Measurements from ENCODE around the gene BHLHE23. TPM values are rescaled to one million over a fixed set of nuclear protein-coding genes. Genes with fewer than 3 reads are reported as not detected.

Gene BHLHE23
- total and polyA plus RNA-seq, 3 experiments from 2014 or later, result not detected

DNA sequence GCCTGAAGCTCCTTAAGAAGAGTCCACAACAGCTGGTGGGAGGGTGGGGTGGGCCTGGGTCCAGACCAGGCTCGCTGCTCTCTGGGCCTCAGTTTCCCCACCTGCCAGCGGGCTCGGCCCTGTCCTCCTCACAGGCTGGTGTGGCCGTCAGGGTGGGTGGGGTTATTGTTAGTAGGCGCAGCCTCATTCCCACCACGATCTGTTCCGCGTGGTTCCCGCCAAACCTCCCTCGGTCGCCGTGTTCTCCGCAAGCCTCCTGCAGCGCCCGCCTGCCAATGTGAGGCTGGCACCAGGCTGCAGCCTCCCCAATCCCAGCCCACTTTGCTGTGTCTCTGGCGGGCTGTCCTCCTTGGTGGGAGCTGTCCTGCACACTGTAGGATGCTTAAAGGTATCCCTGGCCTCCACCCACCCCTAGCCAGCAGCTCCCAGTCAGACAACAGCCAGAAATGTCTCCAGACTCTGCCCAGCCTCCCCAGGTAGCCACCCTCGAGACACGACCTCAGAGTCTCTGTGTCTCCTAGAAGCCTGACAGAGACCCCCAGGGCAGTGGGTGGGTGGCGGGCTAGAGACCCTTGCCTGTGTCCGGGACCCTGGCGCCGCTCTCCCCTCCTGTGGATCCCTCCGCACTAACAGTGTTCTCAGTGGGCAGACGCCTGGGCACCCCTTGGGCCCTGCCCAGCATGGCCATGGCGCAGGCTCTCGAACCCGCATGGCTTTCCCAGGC, 39.0 kb downstream of the BHLHE23 start:
- ChIA-PET CTCF (interaction anchor here (1.4 kb wide), 1 partner anchor 41 kb away, joined by 4 read pairs; no protein-coding TSS in a partner anchor), POLR2A (no interaction called here)

GRCh38 chr20:62967149-62967501, 39.6 kb downstream of the BHLHE23 start:
- ChIA-PET POLR2A (no interaction called here), CTCF (no interaction called here)
- Histone ChIP-seq H3K27ac (ENCODE audit: low read depth, low read length) (no peak overlapping the region), H3K27me3 (ENCODE audit: insufficient read depth, low read length, poor library complexity, severe bottlenecking) (no peaks in the 10 kb centered on the region), H3K4me1 (ENCODE audit: insufficient read depth, low read length) (no peaks in the 10 kb centered on the region), H3K36me3 (ENCODE audit: insufficient read depth, low read length) (no peaks in the 10 kb centered on the region), H3K9me3 (ENCODE audit: low read length) (no peaks in the 10 kb centered on the region), H3K4me3 (ENCODE audit: low read length) (no peak overlapping the region)
- Mint-ChIP-seq H3K4me1 (peaks cover 9 to 10% (median 9%) of the 10 kb centered on the region in 3 donors), H3K4me3 (no peak overlapping the region), H3K27me3 (peaks cover 8 to 11% of the 10 kb centered on the region in 2 donors), H3K27ac (no peak overlapping the region), H3K36me3 (peaks cover 0 to 4% (median 0%) of the 10 kb centered on the region in 3 donors), H3K9me3 (no peaks in the 10 kb centered on the region)
- DNase-seq, result no peak

More for the DNA sequence above, 39.0 kb downstream of the BHLHE23 start:
- no peak overlapping the region for H3K4me3 ChIP-seq (ENCODE audit: low read length)
- DNase-seq, result no peak
- Mint-ChIP-seq H3K9me3 (no peaks in the 10 kb centered on the region), H3K4me1 (peaks cover 12 to 16% (median 14%) of the 10 kb centered on the region in 3 donors), H3K4me3 (no peak overlapping the region), H3K27me3 (peaks cover 11 to 15% of the 10 kb centered on the region in 2 donors), H3K27ac (no peak overlapping the region), H3K36me3 (peaks cover 0 to 2% (median 0%) of the 10 kb centered on the region in 3 donors)
- H3K36me3 ChIP-seq (ENCODE audit: insufficient read depth, low read length), result no peaks in the 10 kb centered on the region
- H3K9me3 ChIP-seq (ENCODE audit: low read length), result no peaks in the 10 kb centered on the region
- H3K27me3 ChIP-seq (ENCODE audit: insufficient read depth, low read length, poor library complexity, severe bottlenecking), result no peaks in the 10 kb centered on the region
- H3K4me1 ChIP-seq (ENCODE audit: insufficient read depth, low read length), result peaks cover 4% of the 10 kb centered on the region
- H3K27ac ChIP-seq (ENCODE audit: low read depth, low read length), result no peak overlapping the region

DNA sequence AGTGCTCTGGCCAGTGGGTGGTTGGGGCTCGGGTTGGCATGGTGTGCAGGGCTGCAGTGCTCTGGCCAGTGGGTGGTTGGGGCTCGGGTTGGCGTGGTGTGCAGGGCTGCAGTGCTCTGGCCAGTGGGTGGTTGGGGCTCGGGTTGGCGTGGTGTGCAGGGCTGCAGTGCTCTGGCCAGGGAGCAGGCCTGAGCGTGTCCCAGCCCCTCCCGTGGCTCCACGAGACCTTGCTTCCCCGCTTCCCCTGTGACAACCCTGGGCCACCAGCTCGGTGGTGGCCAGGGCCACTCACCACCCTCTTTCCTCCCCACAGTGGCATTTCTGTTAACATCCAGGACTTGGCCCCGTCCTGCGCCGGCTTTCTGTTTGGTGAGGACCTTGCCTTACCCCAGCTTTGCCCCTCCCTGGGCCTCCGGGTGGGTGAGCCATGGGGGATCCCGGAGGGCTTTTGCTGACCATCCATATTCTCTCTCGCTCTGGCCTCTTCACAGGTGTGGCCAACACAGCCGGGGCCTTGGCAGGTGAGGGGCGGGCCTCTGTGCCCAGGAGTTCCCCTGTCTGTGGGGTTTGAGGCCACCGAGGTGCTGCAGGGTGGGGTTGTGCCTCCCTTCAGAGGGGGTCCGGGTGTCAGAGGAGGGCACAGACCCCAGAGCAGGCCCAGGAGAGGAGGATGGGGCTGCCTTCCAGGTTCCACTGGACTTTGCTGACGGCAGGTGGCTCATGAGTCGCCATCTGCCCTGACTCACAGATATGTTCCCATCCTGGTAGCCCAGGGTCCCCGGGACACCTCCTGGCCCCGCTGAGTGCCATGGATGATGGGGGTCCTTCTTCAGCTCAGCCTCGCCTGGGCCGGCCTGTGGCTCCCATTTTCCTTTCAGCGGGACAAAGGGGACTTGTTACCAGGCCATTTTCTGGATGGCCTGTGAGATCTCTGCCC, 40.3 kb downstream of the BHLHE23 start:
- no peaks in the 10 kb centered on the region for H3K27me3 ChIP-seq (ENCODE audit: insufficient read depth, low read length, poor library complexity, severe bottlenecking)
- Mint-ChIP-seq H3K4me3 (no peak overlapping the region), H3K9me3 (no peaks in the 10 kb centered on the region), H3K36me3 (peaks cover 0 to 4% (median 0%) of the 10 kb centered on the region in 3 donors), H3K27me3 (peaks cover 1 to 4% of the 10 kb centered on the region in 2 donors), H3K27ac (peak overlapping the region in 1 of 8 donors; percentile 43), H3K4me1 (peaks cover 2 to 3% (median 3%) of the 10 kb centered on the region in 3 donors)
- no peak for DNase-seq
- H3K36me3 ChIP-seq (ENCODE audit: insufficient read depth, low read length), result no peaks in the 10 kb centered on the region
- H3K4me1 ChIP-seq (ENCODE audit: insufficient read depth, low read length), result no peaks in the 10 kb centered on the region
- no peak overlapping the region for H3K27ac ChIP-seq (ENCODE audit: low read depth, low read length)
- CTCF ChIA-PET, result no interaction called here
- POLR2A ChIA-PET, result no interaction called here
- no peak overlapping the region for H3K4me3 ChIP-seq (ENCODE audit: low read length)
- H3K9me3 ChIP-seq (ENCODE audit: low read length), result no peaks in the 10 kb centered on the region

GRCh38 chr20:62965363-62965771, 41.4 kb downstream of the BHLHE23 start:
- no peaks in the 10 kb centered on the region for H3K27me3 Mint-ChIP-seq
- Histone ChIP-seq H3K9me3 (ENCODE audit: low read length) (no peaks in the 10 kb centered on the region), H3K36me3 (ENCODE audit: insufficient read depth, low read length) (no peaks in the 10 kb centered on the region), H3K4me3 (ENCODE audit: low read length) (no peak overlapping the region), H3K4me1 (ENCODE audit: insufficient read depth, low read length) (no peaks in the 10 kb centered on the region), H3K27ac (ENCODE audit: low read depth, low read length) (no peak overlapping the region), H3K27me3 (ENCODE audit: insufficient read depth, low read length, poor library complexity, severe bottlenecking) (no peaks in the 10 kb centered on the region)
- peaks cover 0 to 4% (median 0%) of the 10 kb centered on the region in 3 donors for H3K36me3 Mint-ChIP-seq
- no peak overlapping the region for H3K27ac Mint-ChIP-seq
- DNase-seq, result no peak
- POLR2A ChIA-PET, result no interaction called here
- H3K4me1 Mint-ChIP-seq, result no peaks in the 10 kb centered on the region
- no peaks in the 10 kb centered on the region for H3K9me3 Mint-ChIP-seq
- no peak overlapping the region for H3K4me3 Mint-ChIP-seq
- CTCF ChIA-PET, result no interaction called here

DNA sequence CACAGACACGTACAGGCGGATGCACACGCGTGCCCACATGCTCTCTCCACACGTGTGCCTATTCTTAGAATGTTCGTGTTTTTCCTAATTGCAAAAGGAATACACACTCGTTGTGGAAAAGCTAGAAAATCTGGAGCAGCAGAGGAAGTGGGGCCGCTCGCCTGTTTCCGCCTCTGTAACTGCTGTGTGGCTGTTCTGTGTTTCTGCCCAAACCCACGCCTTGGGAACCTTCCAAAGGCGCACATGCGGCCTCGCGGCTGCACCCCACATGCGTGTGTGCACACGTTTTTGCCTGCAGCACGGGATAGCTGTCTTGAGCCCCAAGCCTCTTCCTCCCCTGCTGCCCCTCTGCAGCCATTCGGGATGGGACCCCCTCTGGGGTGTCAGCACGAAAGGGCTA, 42.1 kb downstream of the BHLHE23 start:
- H3K27ac ChIP-seq (ENCODE audit: low read depth, low read length), result no peak overlapping the region
- H3K4me3 ChIP-seq (ENCODE audit: low read length), result no peak overlapping the region
- no peaks in the 10 kb centered on the region for H3K9me3 ChIP-seq (ENCODE audit: low read length)
- Mint-ChIP-seq H3K9me3 (no peaks in the 10 kb centered on the region), H3K4me3 (no peak overlapping the region), H3K27ac (peak overlapping the region in 1 of 8 donors; percentile 47), H3K27me3 (no peaks in the 10 kb centered on the region), H3K4me1 (peaks cover 0 to 4% (median 3%) of the 10 kb centered on the region in 3 donors), H3K36me3 (peaks cover 0 to 4% (median 0%) of the 10 kb centered on the region in 3 donors)
- no peaks in the 10 kb centered on the region for H3K36me3 ChIP-seq (ENCODE audit: insufficient read depth, low read length)
- DNase-seq, result no peak
- H3K27me3 ChIP-seq (ENCODE audit: insufficient read depth, low read length, poor library complexity, severe bottlenecking), result no peaks in the 10 kb centered on the region
- ChIA-PET POLR2A (no interaction called here), CTCF (interaction anchor here (2.1 kb wide), 1 partner anchor 8 kb away, joined by 7 read pairs; no protein-coding TSS in a partner anchor)
- no peaks in the 10 kb centered on the region for H3K4me1 ChIP-seq (ENCODE audit: insufficient read depth, low read length)

DNA sequence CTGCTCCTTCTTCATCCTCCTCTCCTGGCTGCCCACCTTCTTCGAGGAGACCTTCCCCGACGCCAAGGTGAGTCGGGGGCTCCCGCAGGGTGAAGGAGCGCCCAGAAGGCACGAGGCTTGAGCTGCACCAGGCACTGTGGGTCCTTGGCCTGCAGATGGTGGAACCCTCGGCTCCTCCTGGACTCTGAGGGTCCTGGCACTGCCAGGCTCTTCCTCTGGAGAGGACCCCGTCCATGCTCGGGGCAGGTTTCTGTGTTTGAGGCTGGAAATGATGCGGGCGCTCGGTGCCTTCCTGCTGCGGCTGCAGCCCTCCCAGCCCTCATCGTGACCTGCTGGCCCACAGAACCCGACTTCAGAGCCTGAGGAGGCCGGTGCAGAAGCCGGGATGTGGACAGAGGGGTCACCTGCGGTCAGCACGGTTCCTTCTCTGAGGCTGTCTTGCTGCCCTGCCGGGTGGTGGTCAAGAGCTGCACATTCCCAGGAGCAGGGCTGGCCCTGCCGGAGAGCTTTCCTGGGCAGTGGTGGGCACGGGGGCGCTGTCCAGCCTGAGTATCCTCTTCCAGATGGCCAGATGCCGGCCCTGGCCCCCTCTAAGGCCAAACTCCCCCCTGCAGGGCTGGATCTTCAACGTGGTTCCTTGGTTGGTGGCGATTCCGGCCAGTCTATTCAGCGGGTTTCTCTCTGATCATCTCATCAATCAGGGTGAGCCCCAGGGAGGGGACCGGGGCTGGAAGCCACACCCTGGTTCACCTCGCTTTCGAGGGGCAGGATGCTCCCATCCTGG, 43.0 kb downstream of the BHLHE23 start:
- Mint-ChIP-seq H3K9me3 (no peaks in the 10 kb centered on the region), H3K27me3 (no peaks in the 10 kb centered on the region), H3K4me1 (peaks cover 0 to 6% (median 4%) of the 10 kb centered on the region in 3 donors), H3K36me3 (peaks cover 0 to 4% (median 0%) of the 10 kb centered on the region in 3 donors), H3K27ac (no peak overlapping the region), H3K4me3 (no peak overlapping the region)
- H3K36me3 ChIP-seq (ENCODE audit: insufficient read depth, low read length), result no peaks in the 10 kb centered on the region
- H3K27ac ChIP-seq (ENCODE audit: low read depth, low read length), result no peak overlapping the region
- H3K4me1 ChIP-seq (ENCODE audit: insufficient read depth, low read length), result no peaks in the 10 kb centered on the region
- ChIA-PET POLR2A (no interaction called here), CTCF (interaction anchor here (2.1 kb wide), 1 partner anchor 9 kb away, joined by 7 read pairs; no protein-coding TSS in a partner anchor)
- no peak overlapping the region for H3K4me3 ChIP-seq (ENCODE audit: low read length)
- H3K27me3 ChIP-seq (ENCODE audit: insufficient read depth, low read length, poor library complexity, severe bottlenecking), result no peaks in the 10 kb centered on the region
- no peaks in the 10 kb centered on the region for H3K9me3 ChIP-seq (ENCODE audit: low read length)
- no peak for DNase-seq

DNA sequence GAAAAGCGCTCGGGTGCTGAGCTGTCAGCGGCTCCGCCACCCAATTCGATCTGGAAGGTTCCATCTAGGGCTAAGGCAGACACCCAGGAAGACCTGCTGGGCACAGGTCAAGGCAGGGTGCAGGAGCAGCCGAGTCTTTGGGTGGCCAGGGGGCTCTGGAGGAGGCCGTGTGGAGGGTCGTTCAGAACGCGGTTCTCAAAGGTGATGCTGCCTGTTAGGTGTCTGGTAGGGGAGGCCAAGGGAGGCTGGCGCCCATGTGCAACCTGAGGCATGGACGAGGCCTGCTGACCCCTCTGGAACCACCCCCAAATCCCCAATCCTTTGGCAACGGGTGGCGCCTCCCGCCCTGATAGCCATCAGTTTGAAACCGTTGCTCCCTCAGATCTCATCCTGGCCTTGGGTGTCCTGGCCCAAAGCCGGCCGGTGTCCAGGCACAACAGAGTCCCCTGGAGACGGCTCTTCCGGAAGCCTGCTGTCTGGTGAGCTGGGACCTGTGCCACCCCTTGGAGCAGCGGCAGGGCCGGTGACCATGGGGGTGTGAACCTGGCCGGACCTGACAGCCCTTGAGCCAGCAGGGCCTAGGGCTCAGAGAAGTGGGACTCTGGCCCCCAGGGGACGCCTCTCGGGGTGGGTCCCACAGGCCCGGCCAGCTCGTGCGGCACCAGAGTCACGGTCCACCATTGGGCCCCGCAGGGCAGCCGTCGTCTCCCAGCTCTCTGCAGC, 43.7 kb downstream of the BHLHE23 start:
- Mint-ChIP-seq H3K36me3 (peaks cover 0 to 4% (median 0%) of the 10 kb centered on the region in 3 donors), H3K27me3 (no peaks in the 10 kb centered on the region), H3K27ac (no peak overlapping the region), H3K9me3 (no peaks in the 10 kb centered on the region), H3K4me3 (no peak overlapping the region), H3K4me1 (peaks cover 0 to 6% (median 4%) of the 10 kb centered on the region in 3 donors)
- DNase-seq, result no peak
- Histone ChIP-seq H3K36me3 (ENCODE audit: insufficient read depth, low read length) (no peaks in the 10 kb centered on the region), H3K4me1 (ENCODE audit: insufficient read depth, low read length) (no peaks in the 10 kb centered on the region), H3K27me3 (ENCODE audit: insufficient read depth, low read length, poor library complexity, severe bottlenecking) (no peaks in the 10 kb centered on the region), H3K27ac (ENCODE audit: low read depth, low read length) (no peak overlapping the region), H3K9me3 (ENCODE audit: low read length) (no peaks in the 10 kb centered on the region), H3K4me3 (ENCODE audit: low read length) (no peak overlapping the region)
- ChIA-PET CTCF (interaction anchor here (2.1 kb wide), 1 partner anchor 10 kb away, joined by 7 read pairs; no protein-coding TSS in a partner anchor), POLR2A (no interaction called here)
